Keratinocyte (primary cell): ENCODE results near the gene RFPL1. TPM values are rescaled to one million over a fixed set of nuclear protein-coding genes. Genes with fewer than 3 reads are reported as not detected.

Experiments used
- DNase-seq: peaks from one replicate; pipeline ENCODE4 v3.0.0-alpha.2; 2011; ENCODE audit warnings: low read depth, missing footprints, low spot score
- FAIRE-seq: peaks from 2 replicates; lab custom pipeline; 2011; peaks lifted over from hg19 to GRCh38; lab: Jason Lieb, UNC
- H2AFZ ChIP-seq: 2 replicates; pipeline ENCODE4 v1.6.0; 2012; ENCODE audit warnings: low read length, control low read depth, inconsistent platforms; ENCODE audit not compliant: control insufficient read depth
- H3K27ac ChIP-seq: 2 replicates; pipeline ENCODE4 v1.5.1; 2011; ENCODE audit warnings: low read length; ENCODE audit not compliant: control insufficient read depth, insufficient read depth
- H3K27me3 ChIP-seq: 3 replicates; pipeline ENCODE4 v1.6.0; 2011; ENCODE audit warnings: low read length; ENCODE audit not compliant: control insufficient read depth, insufficient read depth; ENCODE audit errors: extremely low read depth
- H3K36me3 ChIP-seq, 2 experiments: 2 replicates in 1 of 2; 3 replicates in 1 of 2; pipeline ENCODE4 v1.5.1; 2011; ENCODE audit warnings: low read length in 2 of 2, mild to moderate bottlenecking in 1 of 2; ENCODE audit not compliant: control insufficient read depth in 2 of 2, insufficient read depth in 2 of 2; ENCODE audit errors: extremely low read depth in 1 of 2
- H3K4me1 ChIP-seq: 3 replicates; pipeline ENCODE4 v1.5.1; 2011; ENCODE audit warnings: low read length; ENCODE audit not compliant: control insufficient read depth, insufficient read depth; ENCODE audit errors: extremely low read depth
- H3K4me2 ChIP-seq: 3 replicates; pipeline ENCODE4 v1.6.0; 2011; ENCODE audit warnings: low read depth, low read length; ENCODE audit not compliant: control insufficient read depth, insufficient read depth; ENCODE audit errors: extremely low read depth
- H3K4me3 ChIP-seq, 3 experiments: fragments of 200-600 bp in 1 of 3; sonication (generic) in 1 of 3; 2 replicates in 2 of 3; 3 replicates in 1 of 3; pipeline ENCODE4 v1.5.1; 2011 to 2016; ENCODE audit warnings: low read length in 3 of 3, mild to moderate bottlenecking in 3 of 3, control low read depth in 2 of 3, inconsistent platforms in 1 of 3, low read depth in 1 of 3, mixed read lengths in 1 of 3, mixed run types in 1 of 3, moderate library complexity in 1 of 3; ENCODE audit not compliant: control insufficient read depth in 2 of 3, insufficient read depth in 2 of 3; ENCODE audit errors: extremely low read depth in 1 of 3
- H3K79me2 ChIP-seq: 2 replicates; pipeline ENCODE4 v1.6.0; 2012; ENCODE audit warnings: low read length; ENCODE audit not compliant: control insufficient read depth, insufficient read depth
- H3K9ac ChIP-seq: 3 replicates; pipeline ENCODE4 v1.6.0; 2011; ENCODE audit warnings: low read length; ENCODE audit not compliant: control insufficient read depth, insufficient read depth; ENCODE audit errors: extremely low read depth
- H3K9me1 ChIP-seq: 3 replicates; pipeline ENCODE4 v1.6.0; 2011; ENCODE audit warnings: low read length; ENCODE audit not compliant: control insufficient read depth, insufficient read depth; ENCODE audit errors: extremely low read depth
- H3K9me3 ChIP-seq: 2 replicates; pipeline ENCODE4 v1.5.1; 2012; ENCODE audit warnings: low read depth, low read length; ENCODE audit not compliant: control insufficient read depth
- H4K20me1 ChIP-seq: 3 replicates; pipeline ENCODE4 v1.6.0; 2011; ENCODE audit warnings: low read length; ENCODE audit not compliant: control insufficient read depth, insufficient read depth; ENCODE audit errors: extremely low read depth
- EZH2 ChIP-seq: IDR thresholded peaks from one replicate; pipeline ENCODE4 v1.6.1; 2012; ENCODE audit warnings: inconsistent platforms, mild to moderate bottlenecking, low read length, moderate library complexity
- dilution Hi-C: fragments of 300-500 bp; cut with MboI; formaldehyde crosslinking; loops from one replicate; pipeline ENCODE4 v1.7.0; 2020; ENCODE audit warnings: low sequenced_read_pairs; ENCODE audit not compliant: extremely low pct_ligation_motif_present
- polyA plus RNA-seq, 5 experiments: library from polyadenylated mRNA; depleted of rRNA in 3 of 5; stranded (reverse) in 3 of 5; stranded (forward) in 1 of 5; unstranded in 1 of 5; fragments of >200 nt; gene quantifications; 1 replicate in 1 of 5; 2 replicates in 3 of 5; 3 replicates in 1 of 5; pipeline versions ENCODE4 v1.2.1 to v1.2.3, GENCODE V29; 2011 to 2012; ENCODE audit warnings: missing spikeins in 2 of 5, low read depth in 1 of 5, low replicate concordance in 1 of 5
- TF ChIP-seq, protein P1 (sequence below), 3 experiments: IDR thresholded peaks in 1 of 3; conservative IDR thresholded peaks in 1 of 3; optimal IDR thresholded peaks in 1 of 3; 2 replicates in 2 of 3; 3 replicates in 1 of 3; pipeline versions ENCODE3 to v1.5.1; 2011; ENCODE audit warnings: low read length in 3 of 3, mild to moderate bottlenecking in 3 of 3, moderate library complexity in 2 of 3, control low read depth in 1 of 3, inconsistent platforms in 1 of 3; ENCODE audit not compliant: insufficient read depth in 2 of 3; ENCODE audit errors: extremely low read depth in 1 of 3

Gene RFPL1
- polyA plus RNA-seq, 1 donor (not counting 4 experiments of a cell fraction or from before 2014, with no cell fraction given): not detected

DNA sequence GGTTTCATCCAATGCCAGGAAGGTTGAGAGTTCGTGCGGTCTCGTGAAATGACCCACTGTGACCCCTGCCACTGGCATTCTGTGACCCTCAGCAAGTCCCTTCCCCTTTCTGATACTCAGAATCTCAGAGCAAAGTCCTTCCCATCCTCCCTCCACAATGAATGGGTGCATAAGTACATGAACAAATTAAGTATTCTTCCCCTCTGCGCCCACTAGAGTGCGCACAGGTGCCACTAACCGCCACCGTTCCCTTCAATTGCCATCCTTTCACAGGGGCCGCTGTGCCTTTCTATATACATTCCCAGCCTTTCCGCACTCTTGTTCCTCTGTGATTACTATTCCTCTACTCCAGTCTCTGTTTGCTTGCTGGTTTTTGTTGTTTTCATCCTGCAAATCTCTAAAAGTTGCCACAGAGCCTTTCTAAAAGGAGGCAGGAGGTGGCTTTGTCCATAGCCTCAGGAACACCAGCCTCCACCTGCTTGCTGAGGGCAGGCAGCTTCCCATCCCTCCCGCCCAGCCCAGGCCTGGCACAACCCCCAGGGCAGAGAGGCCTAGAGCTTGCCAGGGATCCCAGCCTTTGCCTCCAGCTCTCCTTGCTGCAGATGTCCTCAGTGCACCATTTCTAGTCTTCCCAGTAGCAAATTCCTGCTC lies 43.3 kb upstream of the RFPL1 start:
- Histone ChIP-seq H3K27ac (no peak overlapping the region), H3K4me3 (no peak overlapping the region), H3K27me3 (peaks cover 10% of the 10 kb centered on the region), H3K79me2 (no peaks in the 10 kb centered on the region), H3K9me1 (no peaks in the 10 kb centered on the region), H3K4me2 (no peak overlapping the region), H3K9me3 (no peaks in the 10 kb centered on the region), H3K9ac (no peak overlapping the region), H3K4me1 (no peaks in the 10 kb centered on the region), H3K36me3 (no peaks in the 10 kb centered on the region), H2AFZ (no peak overlapping the region), H4K20me1 (no peaks in the 10 kb centered on the region)
- FAIRE-seq (peak; percentile 56), DNase-seq (no peak)
- dilution Hi-C loops: no loop called here
- TF ChIP-seq, protein P1, sequence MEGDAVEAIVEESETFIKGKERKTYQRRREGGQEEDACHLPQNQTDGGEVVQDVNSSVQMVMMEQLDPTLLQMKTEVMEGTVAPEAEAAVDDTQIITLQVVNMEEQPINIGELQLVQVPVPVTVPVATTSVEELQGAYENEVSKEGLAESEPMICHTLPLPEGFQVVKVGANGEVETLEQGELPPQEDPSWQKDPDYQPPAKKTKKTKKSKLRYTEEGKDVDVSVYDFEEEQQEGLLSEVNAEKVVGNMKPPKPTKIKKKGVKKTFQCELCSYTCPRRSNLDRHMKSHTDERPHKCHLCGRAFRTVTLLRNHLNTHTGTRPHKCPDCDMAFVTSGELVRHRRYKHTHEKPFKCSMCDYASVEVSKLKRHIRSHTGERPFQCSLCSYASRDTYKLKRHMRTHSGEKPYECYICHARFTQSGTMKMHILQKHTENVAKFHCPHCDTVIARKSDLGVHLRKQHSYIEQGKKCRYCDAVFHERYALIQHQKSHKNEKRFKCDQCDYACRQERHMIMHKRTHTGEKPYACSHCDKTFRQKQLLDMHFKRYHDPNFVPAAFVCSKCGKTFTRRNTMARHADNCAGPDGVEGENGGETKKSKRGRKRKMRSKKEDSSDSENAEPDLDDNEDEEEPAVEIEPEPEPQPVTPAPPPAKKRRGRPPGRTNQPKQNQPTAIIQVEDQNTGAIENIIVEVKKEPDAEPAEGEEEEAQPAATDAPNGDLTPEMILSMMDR (optimal IDR thresholded peaks at IDR 0.05 in 1 of 3, IDR thresholded peaks at IDR 0.05 in 1 of 3, conservative IDR thresholded peaks at IDR 0.05 in 1 of 3; ENCODE audit: extremely low read depth in 1 of 3, insufficient read depth in 2 of 3, low read length in 3 of 3): peak; percentile 71 to 98 (median 95)
- no peak for TF ChIP-seq EZH2

DNA sequence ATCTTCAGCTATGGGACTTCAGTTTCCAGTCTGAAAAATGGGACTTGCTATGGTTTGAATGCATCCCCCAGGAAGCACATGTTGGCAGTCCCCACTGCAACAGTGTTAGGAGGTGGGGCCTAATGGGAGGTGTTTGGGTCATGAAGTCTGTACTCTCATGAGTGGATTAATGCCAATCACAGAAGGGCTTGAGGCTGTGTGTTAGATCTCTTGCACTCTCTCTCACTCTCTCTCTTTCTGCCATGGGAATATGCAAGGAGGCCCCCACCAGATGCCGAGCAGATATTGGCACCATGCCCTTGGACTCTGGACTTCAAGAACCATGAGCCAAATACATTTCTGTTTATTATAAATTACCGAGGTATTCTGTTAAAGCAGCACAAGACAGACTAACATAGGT lies 42.3 kb upstream of the RFPL1 start:
- Histone ChIP-seq H3K9me1 (no peaks in the 10 kb centered on the region), H3K9ac (no peak overlapping the region), H3K79me2 (no peaks in the 10 kb centered on the region), H4K20me1 (no peaks in the 10 kb centered on the region), H3K9me3 (no peaks in the 10 kb centered on the region), H3K36me3 (no peaks in the 10 kb centered on the region), H3K4me1 (no peaks in the 10 kb centered on the region), H2AFZ (no peak overlapping the region), H3K4me3 (no peak overlapping the region), H3K27me3 (peaks cover 10% of the 10 kb centered on the region), H3K27ac (no peak overlapping the region), H3K4me2 (no peak overlapping the region)
- DNase-seq (no peak), FAIRE-seq (no peak)
- TF ChIP-seq, protein P1 (optimal IDR thresholded peaks at IDR 0.05 in 1 of 3, IDR thresholded peaks at IDR 0.05 in 1 of 3, conservative IDR thresholded peaks at IDR 0.05 in 1 of 3; ENCODE audit: extremely low read depth in 1 of 3, insufficient read depth in 2 of 3, low read length in 3 of 3): no peak
- no peak for TF ChIP-seq EZH2
- dilution Hi-C loops: no loop called here
